Loucy (cell line): ENCODE data around the gene CENPA.

Experiments used
- CTCF ChIP-seq: fragments of 200-600 bp; sonication (generic); conservative IDR thresholded peaks from 2 replicates; pipeline ENCODE4 v1.5.1; 2014; ENCODE audit warnings: mild to moderate bottlenecking, antibody characterized with exemption, low read length
- EZH2phosphoT487 ChIP-seq: fragments of 200-600 bp; IDR thresholded peaks from 2 replicates; pipeline ENCODE4 v1.6.1; 2018; ENCODE audit warnings: antibody characterized with exemption, mild to moderate bottlenecking, moderate library complexity, borderline replicate concordance

GRCh38 chr2:26757873-26758789 is 27.7 kb upstream of the CENPA start:
- TF ChIP-seq CTCF (no peak), EZH2phosphoT487 (no peak)
